GM23338 (cell line): ENCODE results near the gene PRDM11. TPM values are rescaled to one million over a fixed set of nuclear protein-coding genes. Genes with fewer than 3 reads are reported as not detected.

Experiments
- ATAC-seq: fragments of 200-7000 bp; cut with Tn5 transposase; 3 replicates; pipeline ENCODE4 v1.9.1; 2020
- DNase-seq: peaks from one replicate; pipeline ENCODE4 v3.0.0-alpha.2; 2015; ENCODE audit warnings: low spot score
- H2AFZ ChIP-seq: fragments of 200-600 bp; sonication (generic); 2 replicates; pipeline ENCODE4 v1.8.0; 2016; ENCODE audit warnings: antibody characterized with exemption, mild to moderate bottlenecking, moderate library complexity
- H3F3A ChIP-seq: fragments of 200-600 bp; sonication (generic); replicated peaks from 2 replicates; pipeline ENCODE4 v1.8.0; 2017; ENCODE audit warnings: antibody characterized with exemption, mixed run types, low read depth
- H3K27ac ChIP-seq: fragments of 200-600 bp; sonication (generic); 2 replicates; pipeline ENCODE4 v1.6.1; 2016; ENCODE audit warnings: low read depth
- H3K27me3 ChIP-seq: fragments of 200-600 bp; sonication (generic); 2 replicates; pipeline ENCODE4 v1.8.0; 2016; ENCODE audit warnings: mild to moderate bottlenecking, mixed run types, moderate library complexity; ENCODE audit not compliant: insufficient read depth
- H3K36me3 ChIP-seq: fragments of 200-600 bp; sonication (generic); 2 replicates; pipeline ENCODE4 v1.8.0; 2016; ENCODE audit warnings: mild to moderate bottlenecking; ENCODE audit not compliant: insufficient read depth
- H3K4me1 ChIP-seq: fragments of 200-600 bp; sonication (generic); 2 replicates; pipeline ENCODE4 v1.8.0; 2016; ENCODE audit warnings: mild to moderate bottlenecking, moderate library complexity; ENCODE audit not compliant: insufficient read depth
- H3K4me2 ChIP-seq: fragments of 200-600 bp; sonication (generic); 2 replicates; pipeline ENCODE4 v1.7.1; 2017; ENCODE audit warnings: mixed run types
- H3K4me3 ChIP-seq: fragments of 200-600 bp; sonication (generic); 2 replicates; pipeline ENCODE4 v1.6.1; 2016; ENCODE audit warnings: mixed run types
- H3K79me2 ChIP-seq: fragments of 200-600 bp; sonication (generic); replicated peaks from 2 replicates; pipeline ENCODE4 v1.8.0; 2017; ENCODE audit warnings: mild to moderate bottlenecking; ENCODE audit not compliant: insufficient read depth
- H3K9me2 ChIP-seq: fragments of 200-600 bp; sonication (generic); 2 replicates; pipeline ENCODE4 v1.8.0; 2017; ENCODE audit not compliant: insufficient read depth
- H4K20me1 ChIP-seq: fragments of 200-600 bp; sonication (generic); replicated peaks from 2 replicates; pipeline ENCODE4 v1.8.0; 2017; ENCODE audit warnings: mild to moderate bottlenecking; ENCODE audit not compliant: insufficient read depth
- H3K27ac Mint-ChIP-seq: 2 replicates; pipeline ENCODE4 v1.8.0; 2020; ENCODE audit warnings: inconsistent platforms, mild to moderate bottlenecking, moderate library complexity, mixed read lengths
- H3K27me3 Mint-ChIP-seq: 3 replicates; pipeline ENCODE4 v1.8.0; 2022; ENCODE audit warnings: low read depth, mild to moderate bottlenecking, moderate library complexity, mixed read lengths, inconsistent platforms; ENCODE audit not compliant: insufficient read depth, poor library complexity
- H3K36me3 Mint-ChIP-seq: 3 replicates; pipeline ENCODE4 v1.8.0; 2021; ENCODE audit warnings: low read depth, mild to moderate bottlenecking, inconsistent platforms, moderate library complexity, mixed read lengths
- H3K4me1 Mint-ChIP-seq: 3 replicates; pipeline ENCODE4 v1.8.0; 2020; ENCODE audit warnings: mild to moderate bottlenecking, inconsistent platforms, mixed read lengths
- H3K4me3 Mint-ChIP-seq: 3 replicates; pipeline ENCODE4 v1.8.0; 2021; ENCODE audit warnings: moderate library complexity, mild to moderate bottlenecking, inconsistent platforms, mixed read lengths
- H3K9me3 Mint-ChIP-seq: 3 replicates; pipeline ENCODE4 v1.8.0; 2020; ENCODE audit warnings: moderate library complexity, mild to moderate bottlenecking, inconsistent platforms, mixed read lengths
- CREB1 ChIP-seq: fragments of 250-450 bp; sonication (Bioruptor Pico); IDR thresholded peaks from 2 replicates; pipeline ENCODE4 v1.5.0; 2020; ENCODE audit warnings: low read depth, mild to moderate bottlenecking, moderate library complexity
- ETS1 ChIP-seq: IDR thresholded peaks from 2 replicates; pipeline ENCODE4 v1.6.1; 2016; ENCODE audit warnings: antibody characterized with exemption
- EZH2 ChIP-seq: fragments of 200-600 bp; sonication (generic); IDR thresholded peaks from one replicate; pipeline ENCODE4 v1.8.0; 2017; ENCODE audit warnings: antibody characterized with exemption, mild to moderate bottlenecking, low read depth; ENCODE audit not compliant: unreplicated experiment
- EZH2phosphoT487 ChIP-seq: fragments of 200-600 bp; sonication (generic); IDR thresholded peaks from one replicate; pipeline ENCODE4 v1.8.1; 2018; ENCODE audit warnings: antibody characterized with exemption; ENCODE audit not compliant: unreplicated experiment
- JUNB ChIP-seq: IDR thresholded peaks from one replicate; pipeline ENCODE4 v1.6.1; 2016; ENCODE audit warnings: antibody characterized with exemption; ENCODE audit not compliant: unreplicated experiment
- NANOG ChIP-seq: IDR thresholded peaks from 2 replicates; pipeline ENCODE4 v1.6.1; 2016; ENCODE audit warnings: antibody characterized with exemption, borderline replicate concordance
- POLR2AphosphoS5 ChIP-seq: IDR thresholded peaks from 2 replicates; pipeline ENCODE4 v1.6.1; 2016; ENCODE audit warnings: antibody characterized with exemption, low read depth
- REST ChIP-seq: IDR thresholded peaks from one replicate; pipeline ENCODE4 v1.6.1; 2018; ENCODE audit warnings: antibody characterized with exemption; ENCODE audit not compliant: unreplicated experiment
- STAT1 ChIP-seq: IDR thresholded peaks from one replicate; pipeline ENCODE4 v1.6.1; 2016; ENCODE audit warnings: antibody characterized with exemption; ENCODE audit not compliant: unreplicated experiment
- ZNF114 ChIP-seq: fragments of 250-450 bp; sonication (Bioruptor Pico); IDR thresholded peaks from 2 replicates; pipeline ENCODE4 v1.5.0; 2020; ENCODE audit warnings: mild to moderate bottlenecking, moderate library complexity
- ZNF331 ChIP-seq: fragments of 250-450 bp; sonication (Bioruptor Pico); IDR thresholded peaks from 2 replicates; pipeline ENCODE4 v1.5.0; 2020; ENCODE audit warnings: low read depth, mild to moderate bottlenecking, moderate library complexity
- polyA plus RNA-seq: library from polyadenylated mRNA; unstranded; fragments of >200 nt; fragmentation: Nextera tagmentation; extraction: Ambion mirVana; gene quantifications from 2 replicates; pipeline ENCODE4 v1.2.1, GENCODE V29; 2016
- total RNA-seq: library from RNA; depleted of rRNA; stranded (reverse); fragments of >200 nt; shearing (Covaris generic); gene quantifications from 2 replicates; pipeline ENCODE4 v1.2.3, GENCODE V29; 2014
- TF ChIP-seq, protein P1 (sequence below): fragments of 250-450 bp; sonication (Bioruptor Pico); IDR thresholded peaks from 2 replicates; pipeline ENCODE4 v1.5.0; 2020; ENCODE audit warnings: mild to moderate bottlenecking, moderate library complexity
- TF ChIP-seq, protein P2 (sequence below), 2 experiments: fragments of 200-600 bp in 1 of 2; sonication (generic) in 1 of 2; conservative IDR thresholded peaks; 2 replicates each; pipeline versions ENCODE4 v1.5.1 to v1.6.1; 2016 to 2017; ENCODE audit warnings: antibody characterized with exemption in 2 of 2, low read depth in 2 of 2, mild to moderate bottlenecking in 2 of 2, moderate library complexity in 1 of 2

Gene PRDM11
- total and polyA plus RNA-seq, 2 experiments from 2014 or later = 0.97 to 10.4 TPM

DNA sequence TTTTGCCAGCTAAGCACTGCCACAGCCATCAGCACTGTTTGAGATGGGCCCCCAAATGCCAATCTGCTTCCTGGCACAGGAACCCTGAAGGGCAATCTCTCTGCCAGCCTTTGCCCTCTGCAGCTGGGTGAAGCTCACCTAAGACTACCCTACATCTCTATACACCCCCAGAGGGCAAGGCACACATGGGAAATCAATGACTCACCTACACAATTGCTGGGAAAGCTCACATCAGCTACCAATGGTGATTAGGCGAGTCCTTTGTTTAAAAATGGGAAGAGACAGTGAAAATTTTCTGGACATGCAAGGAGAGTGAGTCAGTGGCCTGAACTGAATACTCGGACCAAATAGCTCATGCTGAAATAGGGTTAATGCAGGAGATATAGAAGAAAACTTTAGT, 12.6 kb upstream of the PRDM11 start:
- Mint-ChIP-seq H3K4me1 (no peaks in the 10 kb centered on the region), H3K27ac (no peak overlapping the region), H3K36me3 (peaks cover 6% of the 10 kb centered on the region; the same call in 2 of the 3 replicates), H3K27me3 (no peaks in the 10 kb centered on the region), H3K4me3 (no peak overlapping the region), H3K9me3 (peaks cover 16% of the 10 kb centered on the region; the same call in 2 of the 3 replicates)
- Histone ChIP-seq H3K36me3 (no peaks in the 10 kb centered on the region; the same call in 1 of the 2 replicates), H3K27ac (no peak overlapping the region), H3F3A (no peaks in the 10 kb centered on the region), H3K4me2 (no peak overlapping the region), H3K27me3 (no peaks in the 10 kb centered on the region), H4K20me1 (0 out of 2 replicates have a peak, but pooled peaks cover 2% of the 10 kb centered on the region), H3K4me3 (no peak overlapping the region), H3K79me2 (no peaks in the 10 kb centered on the region), H3K4me1 (no peaks in the 10 kb centered on the region), H2AFZ (no peak overlapping the region), H3K9me2 (no peaks in the 10 kb centered on the region; the same call in none of the 2 replicates)
- ATAC-seq = no peak
- DNase-seq = no peak
- TF ChIP-seq STAT1 = no peak
- no peak for TF ChIP-seq ETS1
- TF ChIP-seq JUNB = no peak
- no peak for TF ChIP-seq CREB1 (CRISPR knock-in tag)
- no peak for TF ChIP-seq REST
- TF ChIP-seq ZNF331 (CRISPR knock-in tag) = no peak
- no peak for TF ChIP-seq NANOG
- TF ChIP-seq, protein P1, sequence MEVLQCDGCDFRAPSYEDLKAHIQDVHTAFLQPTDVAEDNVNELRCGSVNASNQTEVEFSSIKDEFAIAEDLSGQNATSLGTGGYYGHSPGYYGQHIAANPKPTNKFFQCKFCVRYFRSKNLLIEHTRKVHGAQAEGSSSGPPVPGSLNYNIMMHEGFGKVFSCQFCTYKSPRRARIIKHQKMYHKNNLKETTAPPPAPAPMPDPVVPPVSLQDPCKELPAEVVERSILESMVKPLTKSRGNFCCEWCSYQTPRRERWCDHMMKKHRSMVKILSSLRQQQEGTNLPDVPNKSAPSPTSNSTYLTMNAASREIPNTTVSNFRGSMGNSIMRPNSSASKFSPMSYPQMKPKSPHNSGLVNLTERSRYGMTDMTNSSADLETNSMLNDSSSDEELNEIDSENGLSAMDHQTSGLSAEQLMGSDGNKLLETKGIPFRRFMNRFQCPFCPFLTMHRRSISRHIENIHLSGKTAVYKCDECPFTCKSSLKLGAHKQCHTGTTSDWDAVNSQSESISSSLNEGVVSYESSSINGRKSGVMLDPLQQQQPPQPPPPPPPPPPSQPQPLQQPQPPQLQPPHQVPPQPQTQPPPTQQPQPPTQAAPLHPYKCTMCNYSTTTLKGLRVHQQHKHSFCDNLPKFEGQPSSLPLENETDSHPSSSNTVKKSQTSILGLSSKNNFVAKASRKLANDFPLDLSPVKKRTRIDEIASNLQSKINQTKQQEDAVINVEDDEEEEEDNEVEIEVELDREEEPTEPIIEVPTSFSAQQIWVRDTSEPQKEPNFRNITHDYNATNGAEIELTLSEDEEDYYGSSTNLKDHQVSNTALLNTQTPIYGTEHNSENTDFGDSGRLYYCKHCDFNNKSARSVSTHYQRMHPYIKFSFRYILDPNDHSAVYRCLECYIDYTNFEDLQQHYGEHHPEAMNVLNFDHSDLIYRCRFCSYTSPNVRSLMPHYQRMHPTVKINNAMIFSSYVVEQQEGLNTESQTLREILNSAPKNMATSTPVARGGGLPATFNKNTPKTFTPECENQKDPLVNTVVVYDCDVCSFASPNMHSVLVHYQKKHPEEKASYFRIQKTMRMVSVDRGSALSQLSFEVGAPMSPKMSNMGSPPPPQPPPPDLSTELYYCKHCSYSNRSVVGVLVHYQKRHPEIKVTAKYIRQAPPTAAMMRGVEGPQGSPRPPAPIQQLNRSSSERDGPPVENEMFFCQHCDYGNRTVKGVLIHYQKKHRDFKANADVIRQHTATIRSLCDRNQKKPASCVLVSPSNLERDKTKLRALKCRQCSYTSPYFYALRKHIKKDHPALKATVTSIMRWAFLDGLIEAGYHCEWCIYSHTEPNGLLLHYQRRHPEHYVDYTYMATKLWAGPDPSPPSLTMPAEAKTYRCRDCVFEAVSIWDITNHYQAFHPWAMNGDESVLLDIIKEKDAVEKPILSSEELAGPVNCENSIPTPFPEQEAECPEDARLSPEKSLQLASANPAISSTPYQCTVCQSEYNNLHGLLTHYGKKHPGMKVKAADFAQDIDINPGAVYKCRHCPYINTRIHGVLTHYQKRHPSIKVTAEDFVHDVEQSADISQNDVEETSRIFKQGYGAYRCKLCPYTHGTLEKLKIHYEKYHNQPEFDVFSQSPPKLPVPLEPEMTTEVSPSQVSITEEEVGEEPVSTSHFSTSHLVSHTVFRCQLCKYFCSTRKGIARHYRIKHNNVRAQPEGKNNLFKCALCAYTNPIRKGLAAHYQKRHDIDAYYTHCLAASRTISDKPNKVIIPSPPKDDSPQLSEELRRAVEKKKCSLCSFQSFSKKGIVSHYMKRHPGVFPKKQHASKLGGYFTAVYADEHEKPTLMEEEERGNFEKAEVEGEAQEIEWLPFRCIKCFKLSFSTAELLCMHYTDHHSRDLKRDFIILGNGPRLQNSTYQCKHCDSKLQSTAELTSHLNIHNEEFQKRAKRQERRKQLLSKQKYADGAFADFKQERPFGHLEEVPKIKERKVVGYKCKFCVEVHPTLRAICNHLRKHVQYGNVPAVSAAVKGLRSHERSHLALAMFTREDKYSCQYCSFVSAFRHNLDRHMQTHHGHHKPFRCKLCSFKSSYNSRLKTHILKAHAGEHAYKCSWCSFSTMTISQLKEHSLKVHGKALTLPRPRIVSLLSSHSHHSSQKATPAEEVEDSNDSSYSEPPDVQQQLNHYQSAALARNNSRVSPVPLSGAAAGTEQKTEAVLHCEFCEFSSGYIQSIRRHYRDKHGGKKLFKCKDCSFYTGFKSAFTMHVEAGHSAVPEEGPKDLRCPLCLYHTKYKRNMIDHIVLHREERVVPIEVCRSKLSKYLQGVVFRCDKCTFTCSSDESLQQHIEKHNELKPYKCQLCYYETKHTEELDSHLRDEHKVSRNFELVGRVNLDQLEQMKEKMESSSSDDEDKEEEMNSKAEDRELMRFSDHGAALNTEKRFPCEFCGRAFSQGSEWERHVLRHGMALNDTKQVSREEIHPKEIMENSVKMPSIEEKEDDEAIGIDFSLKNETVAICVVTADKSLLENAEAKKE = no peak
- TF ChIP-seq, protein P2, sequence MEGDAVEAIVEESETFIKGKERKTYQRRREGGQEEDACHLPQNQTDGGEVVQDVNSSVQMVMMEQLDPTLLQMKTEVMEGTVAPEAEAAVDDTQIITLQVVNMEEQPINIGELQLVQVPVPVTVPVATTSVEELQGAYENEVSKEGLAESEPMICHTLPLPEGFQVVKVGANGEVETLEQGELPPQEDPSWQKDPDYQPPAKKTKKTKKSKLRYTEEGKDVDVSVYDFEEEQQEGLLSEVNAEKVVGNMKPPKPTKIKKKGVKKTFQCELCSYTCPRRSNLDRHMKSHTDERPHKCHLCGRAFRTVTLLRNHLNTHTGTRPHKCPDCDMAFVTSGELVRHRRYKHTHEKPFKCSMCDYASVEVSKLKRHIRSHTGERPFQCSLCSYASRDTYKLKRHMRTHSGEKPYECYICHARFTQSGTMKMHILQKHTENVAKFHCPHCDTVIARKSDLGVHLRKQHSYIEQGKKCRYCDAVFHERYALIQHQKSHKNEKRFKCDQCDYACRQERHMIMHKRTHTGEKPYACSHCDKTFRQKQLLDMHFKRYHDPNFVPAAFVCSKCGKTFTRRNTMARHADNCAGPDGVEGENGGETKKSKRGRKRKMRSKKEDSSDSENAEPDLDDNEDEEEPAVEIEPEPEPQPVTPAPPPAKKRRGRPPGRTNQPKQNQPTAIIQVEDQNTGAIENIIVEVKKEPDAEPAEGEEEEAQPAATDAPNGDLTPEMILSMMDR (conservative IDR thresholded peaks at IDR 0.05; ENCODE audit: low read depth in 2 of 2) = no peak
- TF ChIP-seq POLR2AphosphoS5 = no peak
- no peak for TF ChIP-seq EZH2
- TF ChIP-seq ZNF114 (CRISPR knock-in tag) = no peak
- TF ChIP-seq EZH2phosphoT487 = no peak
